ENCODE measurements around the gene IL12RB2.

DNA sequence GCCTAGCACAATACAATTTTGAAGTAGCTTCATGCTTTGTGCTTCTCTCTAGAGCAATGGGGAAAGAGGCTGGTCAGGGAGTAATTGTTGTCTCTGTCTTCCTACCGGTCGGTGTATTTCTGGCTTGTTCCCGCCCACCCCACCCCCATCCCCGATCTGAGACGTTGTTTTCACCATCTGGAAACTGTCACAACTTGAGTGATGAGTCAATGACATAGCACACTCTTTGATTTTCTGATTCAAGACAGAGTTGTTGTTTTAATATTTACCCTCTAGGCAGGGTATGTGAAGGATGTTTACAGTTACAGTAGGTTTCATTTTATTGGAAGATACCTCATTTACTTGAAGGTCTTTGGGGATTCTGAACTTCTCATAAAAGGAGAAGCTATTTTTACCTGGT, 7.0 kb downstream of the IL12RB2 start:
- TF ChIP-seq, protein P1, sequence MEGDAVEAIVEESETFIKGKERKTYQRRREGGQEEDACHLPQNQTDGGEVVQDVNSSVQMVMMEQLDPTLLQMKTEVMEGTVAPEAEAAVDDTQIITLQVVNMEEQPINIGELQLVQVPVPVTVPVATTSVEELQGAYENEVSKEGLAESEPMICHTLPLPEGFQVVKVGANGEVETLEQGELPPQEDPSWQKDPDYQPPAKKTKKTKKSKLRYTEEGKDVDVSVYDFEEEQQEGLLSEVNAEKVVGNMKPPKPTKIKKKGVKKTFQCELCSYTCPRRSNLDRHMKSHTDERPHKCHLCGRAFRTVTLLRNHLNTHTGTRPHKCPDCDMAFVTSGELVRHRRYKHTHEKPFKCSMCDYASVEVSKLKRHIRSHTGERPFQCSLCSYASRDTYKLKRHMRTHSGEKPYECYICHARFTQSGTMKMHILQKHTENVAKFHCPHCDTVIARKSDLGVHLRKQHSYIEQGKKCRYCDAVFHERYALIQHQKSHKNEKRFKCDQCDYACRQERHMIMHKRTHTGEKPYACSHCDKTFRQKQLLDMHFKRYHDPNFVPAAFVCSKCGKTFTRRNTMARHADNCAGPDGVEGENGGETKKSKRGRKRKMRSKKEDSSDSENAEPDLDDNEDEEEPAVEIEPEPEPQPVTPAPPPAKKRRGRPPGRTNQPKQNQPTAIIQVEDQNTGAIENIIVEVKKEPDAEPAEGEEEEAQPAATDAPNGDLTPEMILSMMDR (IDR thresholded peaks at IDR 0.05): no peak
- no peak for TF ChIP-seq POLR2A (IDR thresholded peaks at IDR 0.05)

All from suprapubic skin (tissue), 3 donors.